Astrocyte of the cerebellum (primary cell): ENCODE measurements around the gene TMEM80.
"Not testable (repeated sequence)": the region's sequence is repeated elsewhere in the genome, so short reads cannot be mapped to it uniquely, and the experiment has no call there.

Experiments
- DNase-seq: peaks from one replicate; pipeline ENCODE4 v3.0.0-alpha.2; 2011; ENCODE audit warnings: low read depth
- H3K4me3 ChIP-seq: 2 replicates; pipeline ENCODE4 v1.5.1; 2011; ENCODE audit warnings: mild to moderate bottlenecking, low read depth, low read length, moderate library complexity
- in situ Hi-C: cut with HindIII; loops from 2 replicates; pipeline ENCODE4 v1.10.0; 2017; ENCODE audit warnings: low sequenced_read_pairs
- TF ChIP-seq, protein P1 (sequence below): IDR thresholded peaks from 2 replicates; pipeline ENCODE4 v1.5.1; 2012; ENCODE audit warnings: low read length, low read depth, moderate library complexity, mild to moderate bottlenecking; ENCODE audit errors: missing control alignments

Gene TMEM80

DNA sequence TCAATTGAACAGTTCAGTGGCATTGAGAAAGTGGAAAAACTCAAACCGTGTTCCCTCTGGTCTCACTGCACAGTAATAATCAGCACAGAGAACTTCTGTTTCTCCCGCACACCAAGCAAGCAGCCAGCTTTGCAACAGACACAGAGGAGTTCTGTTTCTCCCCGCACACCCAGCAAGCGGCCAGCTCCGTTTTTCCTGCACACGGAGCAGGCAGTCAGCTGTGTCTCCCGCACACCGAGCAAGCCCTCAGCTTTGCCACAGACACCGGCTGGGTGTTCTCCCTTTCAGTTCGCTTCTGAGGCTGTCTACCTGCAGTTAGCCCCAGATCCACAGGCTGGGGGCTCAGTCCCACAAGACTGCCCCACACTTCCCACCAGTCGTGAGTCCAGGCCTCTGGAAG is 41.8 kb downstream of the TMEM80 start:
- DNase-seq, result no peak
- TF ChIP-seq, protein P1, sequence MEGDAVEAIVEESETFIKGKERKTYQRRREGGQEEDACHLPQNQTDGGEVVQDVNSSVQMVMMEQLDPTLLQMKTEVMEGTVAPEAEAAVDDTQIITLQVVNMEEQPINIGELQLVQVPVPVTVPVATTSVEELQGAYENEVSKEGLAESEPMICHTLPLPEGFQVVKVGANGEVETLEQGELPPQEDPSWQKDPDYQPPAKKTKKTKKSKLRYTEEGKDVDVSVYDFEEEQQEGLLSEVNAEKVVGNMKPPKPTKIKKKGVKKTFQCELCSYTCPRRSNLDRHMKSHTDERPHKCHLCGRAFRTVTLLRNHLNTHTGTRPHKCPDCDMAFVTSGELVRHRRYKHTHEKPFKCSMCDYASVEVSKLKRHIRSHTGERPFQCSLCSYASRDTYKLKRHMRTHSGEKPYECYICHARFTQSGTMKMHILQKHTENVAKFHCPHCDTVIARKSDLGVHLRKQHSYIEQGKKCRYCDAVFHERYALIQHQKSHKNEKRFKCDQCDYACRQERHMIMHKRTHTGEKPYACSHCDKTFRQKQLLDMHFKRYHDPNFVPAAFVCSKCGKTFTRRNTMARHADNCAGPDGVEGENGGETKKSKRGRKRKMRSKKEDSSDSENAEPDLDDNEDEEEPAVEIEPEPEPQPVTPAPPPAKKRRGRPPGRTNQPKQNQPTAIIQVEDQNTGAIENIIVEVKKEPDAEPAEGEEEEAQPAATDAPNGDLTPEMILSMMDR, result no peak
- in situ Hi-C loops, result no loop called here
- H3K4me3 ChIP-seq, result no peak overlapping the region

DNA sequence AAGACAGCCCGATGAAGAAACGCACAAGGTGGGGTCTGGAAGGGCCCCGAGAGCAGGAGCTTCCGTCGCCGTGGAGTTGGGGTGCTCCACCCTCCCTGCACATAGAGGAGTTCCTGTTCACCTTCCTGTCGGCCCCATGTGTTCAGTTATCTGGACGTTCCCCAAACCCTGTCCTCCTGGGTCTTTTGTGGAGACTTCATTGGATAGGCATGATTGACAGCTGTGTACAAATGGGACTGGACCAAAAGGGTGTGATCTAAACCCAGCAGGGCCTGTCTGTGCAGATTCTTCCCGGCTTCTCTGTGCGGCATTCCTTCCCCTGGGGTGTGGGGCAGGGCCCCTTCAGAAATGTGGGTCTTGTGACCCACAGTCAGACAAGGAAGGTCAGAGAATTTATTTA is 42.3 kb downstream of the TMEM80 start:
- in situ Hi-C loops, result not testable (repeated sequence)

DNA sequence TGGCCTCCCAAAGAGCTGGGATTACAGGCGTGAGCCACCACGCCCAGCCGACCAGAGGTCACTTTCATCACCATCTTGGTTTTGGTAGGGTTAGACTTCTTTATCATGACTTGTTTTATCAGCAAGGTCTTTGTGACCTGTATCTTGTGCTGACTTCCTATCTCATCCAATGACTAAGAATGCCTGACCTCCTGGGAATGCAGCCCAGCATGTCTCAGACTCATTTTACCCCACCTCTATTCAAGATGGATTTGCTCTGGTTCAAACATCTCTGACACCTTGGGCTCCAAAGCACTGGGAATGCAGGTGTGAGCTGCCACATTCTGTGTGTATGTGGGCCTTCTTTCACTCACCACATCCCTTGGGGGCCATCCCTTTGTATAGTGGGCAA is 46.5 kb downstream of the TMEM80 start:
- no peak overlapping the region for H3K4me3 ChIP-seq
- DNase-seq, result no peak
- TF ChIP-seq, protein P1, result no peak
- in situ Hi-C loops, result no loop called here

More for the DNA sequence above, 42.3 kb downstream of the TMEM80 start:
- not testable (repeated sequence) for H3K4me3 ChIP-seq, DNase-seq

DNA sequence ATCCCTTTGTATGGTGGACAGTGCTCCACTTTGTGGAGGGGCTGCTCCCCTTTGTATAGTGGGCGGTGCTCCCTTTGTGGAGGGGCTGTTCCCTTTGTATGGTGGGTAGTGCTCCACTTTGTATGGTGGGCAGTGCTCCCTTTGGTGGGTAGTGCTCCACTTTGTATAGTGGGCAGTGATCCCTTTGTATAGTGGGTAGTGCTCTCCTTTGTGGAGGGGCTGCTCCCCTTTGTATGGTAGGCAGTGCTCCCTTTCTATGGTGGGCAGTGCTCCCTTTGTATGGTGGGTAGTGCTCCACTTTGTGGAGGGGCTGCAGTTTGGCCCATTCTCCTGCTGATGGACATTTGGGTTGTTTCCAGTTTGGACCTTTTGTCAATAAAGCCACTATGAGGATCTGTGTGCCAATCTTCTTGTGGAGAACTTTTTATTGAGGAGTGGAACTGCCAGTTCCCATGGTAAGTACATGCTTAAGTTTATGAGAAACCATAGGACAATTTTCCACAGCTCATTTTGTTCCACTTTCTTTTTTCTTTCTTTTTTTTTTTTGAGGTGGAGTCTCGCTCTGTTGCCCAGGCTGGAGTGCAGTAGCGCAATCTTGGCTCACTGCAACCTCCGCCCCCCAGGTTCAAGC is 47.1 kb downstream of the TMEM80 start:
- TF ChIP-seq, protein P1, result no peak
- in situ Hi-C loops, result no loop called here
- H3K4me3 ChIP-seq, result no peak overlapping the region
- DNase-seq, result no peak

DNA sequence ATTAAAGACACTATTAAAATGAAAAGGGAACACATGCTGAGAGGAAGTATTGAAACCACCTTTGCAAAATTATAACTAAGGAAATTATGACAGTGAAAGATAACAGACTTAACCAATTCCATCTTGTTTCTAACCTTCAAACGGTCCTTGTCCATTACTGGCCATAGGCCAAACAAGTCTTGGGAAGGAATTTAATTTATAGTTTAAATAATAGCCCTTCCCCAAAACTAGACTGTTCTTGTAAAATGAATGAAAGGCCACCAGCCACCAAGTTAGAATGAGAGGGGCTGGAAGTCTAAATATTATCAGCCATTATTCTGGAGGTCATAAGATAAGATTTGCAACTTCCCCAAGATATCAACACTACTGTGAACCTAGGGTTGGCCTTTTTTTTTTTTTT is 49.8 kb downstream of the TMEM80 start:
- no peak overlapping the region for H3K4me3 ChIP-seq
- in situ Hi-C loops, result no loop called here
- no peak for DNase-seq
- TF ChIP-seq, protein P1, result no peak

DNA sequence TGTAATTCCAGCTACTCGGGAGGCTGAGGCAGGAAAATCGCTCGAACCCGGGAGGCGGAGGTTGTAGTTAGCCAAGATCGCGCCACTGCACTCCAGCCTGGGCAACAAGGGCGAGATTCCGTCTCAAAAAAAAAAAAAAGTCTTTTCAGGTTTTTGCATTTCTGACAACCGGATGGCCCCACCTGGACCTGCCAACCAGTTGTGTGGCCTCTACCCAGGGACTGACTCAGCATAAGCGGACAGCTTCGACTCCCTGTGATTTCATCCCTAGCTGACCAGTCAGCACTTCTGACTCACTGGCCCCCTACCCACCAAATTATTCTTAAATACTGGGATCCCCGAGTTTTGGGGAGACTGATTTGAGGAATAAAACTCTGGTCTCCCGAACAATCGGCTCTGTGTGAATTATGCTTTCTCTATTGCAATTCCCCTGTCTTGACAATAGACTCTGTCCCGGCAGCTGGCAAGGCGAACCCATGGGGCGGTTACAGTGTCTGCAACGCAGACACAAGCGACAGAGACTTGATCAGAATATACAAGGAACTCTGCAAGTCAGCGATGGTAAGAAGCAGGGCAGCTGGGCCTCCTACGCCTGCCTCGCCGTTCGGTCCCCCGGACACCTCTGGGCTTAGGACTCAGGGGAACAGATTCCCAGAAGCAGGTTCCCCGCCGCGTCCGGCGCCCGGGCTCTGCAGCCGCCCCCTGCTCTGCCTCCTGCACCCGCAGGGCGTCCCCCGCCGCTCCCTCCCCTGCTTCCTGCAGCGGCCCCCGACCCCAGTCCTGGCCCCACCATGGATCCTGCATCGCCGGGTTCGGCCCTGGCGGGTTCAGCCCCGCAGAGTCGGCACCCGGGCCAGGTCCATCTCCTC is 50.9 kb downstream of the TMEM80 start:
- peak overlapping the region; percentile 84 for H3K4me3 ChIP-seq
- no peak for DNase-seq
- TF ChIP-seq, protein P1, result no peak
- in situ Hi-C loops, result no loop called here

DNA sequence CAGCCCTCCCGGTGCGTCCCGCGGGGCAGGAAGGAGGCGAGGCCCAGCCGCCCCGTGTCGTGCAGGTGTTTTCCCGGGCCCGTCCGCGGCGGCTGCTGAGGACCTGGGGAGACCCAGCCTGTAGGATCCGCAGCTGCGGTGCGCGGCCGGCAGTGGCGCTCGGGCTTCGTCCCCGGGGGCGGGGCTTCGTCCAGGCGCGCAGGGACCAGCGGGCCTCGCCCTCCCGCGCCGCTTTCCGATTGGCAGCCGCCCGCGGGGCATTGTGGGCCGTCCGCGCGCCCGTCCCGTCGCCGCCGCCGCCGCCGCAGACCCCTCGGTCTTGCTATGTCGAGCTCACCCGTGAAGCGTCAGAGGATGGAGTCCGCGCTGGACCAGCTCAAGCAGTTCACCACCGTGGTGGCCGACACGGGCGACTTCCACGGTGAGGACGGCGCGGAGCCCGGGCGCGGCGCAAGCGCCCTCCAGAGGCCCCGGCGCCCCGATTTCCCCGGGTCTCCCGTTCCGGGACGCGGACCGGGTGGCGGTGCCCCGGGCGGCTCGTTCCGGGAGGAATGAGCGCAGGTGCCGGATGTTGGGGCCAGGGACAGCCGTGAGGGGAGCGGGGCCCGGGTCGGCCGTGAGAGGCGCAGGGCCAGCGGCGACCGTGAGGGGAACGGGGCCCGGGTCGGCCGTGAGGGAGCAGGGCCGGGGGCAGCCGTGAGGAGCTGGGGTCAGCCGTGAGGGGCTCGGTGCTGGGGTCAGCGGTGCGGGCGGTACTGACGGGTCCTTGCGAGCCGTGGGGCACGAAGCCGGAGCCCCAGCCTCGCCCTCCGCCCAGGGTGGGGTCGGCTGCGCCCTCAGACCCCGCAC is 51.8 kb downstream of the TMEM80 start, which contains the start of gene TALDO1:
Gene TALDO1, plus strand, starts transcription at position 307 of the 849 bp plus-strand sequence. Its CDS starts 18 bp downstream, at position 325.
- peak within 1 kb of the TSS; percentile 84 for H3K4me3 ChIP-seq
- in situ Hi-C loops, result no loop called here
- TF ChIP-seq, protein P1, result peak; percentile 16
- peak; percentile 56 for DNase-seq
